NCI-H2107 treated with DMSO at 0.1 percent for 48 hours (cell line): Measurements from ENCODE around the gene EFHC1.

Experiments used
- DNase-seq: peaks from one replicate; lab custom pipeline; 2025; ENCODE audit not compliant: unreplicated experiment; lab: John Stamatoyannopoulos, UW

Gene EFHC1

GRCh38 chr6:52551483-52552277 is 131.5 kb downstream of the EFHC1 start:
- peak; percentile 67 for DNase-seq

- peak; percentile 41 for DNase-seq
Observed at GRCh38 chr6:52552278-52552643, 132.1 kb downstream of the EFHC1 start.

- no peak for DNase-seq
Observed at GRCh38 chr6:52553158-52553557, 133.0 kb downstream of the EFHC1 start.

- DNase-seq, result no peak
Observed at GRCh38 chr6:52553719-52554118, 133.6 kb downstream of the EFHC1 start.

GRCh38 chr6:52554684-52555280 is 134.6 kb downstream of the EFHC1 start:
- no peak for DNase-seq

GRCh38 chr6:52555518-52556233 is 135.5 kb downstream of the EFHC1 start:
- no peak for DNase-seq

GRCh38 chr6:52557389-52558265 is 137.5 kb downstream of the EFHC1 start:
- no peak for DNase-seq

GRCh38 chr6:52558266-52559000 is 138.3 kb downstream of the EFHC1 start:
- DNase-seq, result no peak

- DNase-seq, result no peak
Observed at GRCh38 chr6:52560462-52560861, 140.3 kb downstream of the EFHC1 start.

GRCh38 chr6:52562911-52563310 is 142.8 kb downstream of the EFHC1 start:
- DNase-seq, result no peak

GRCh38 chr6:52564856-52565255 is 144.7 kb downstream of the EFHC1 start:
- no peak for DNase-seq

GRCh38 chr6:52566201-52566600 is 146.1 kb downstream of the EFHC1 start:
- no peak for DNase-seq

GRCh38 chr6:52566853-52567279 is 146.7 kb downstream of the EFHC1 start:
- DNase-seq, result no peak

GRCh38 chr6:52568320-52568719 is 148.2 kb downstream of the EFHC1 start:
- DNase-seq, result no peak

GRCh38 chr6:52570291-52570700 is 150.2 kb downstream of the EFHC1 start:
- DNase-seq, result no peak

GRCh38 chr6:52571099-52571755 is 151.1 kb downstream of the EFHC1 start:
- peak; percentile 18 for DNase-seq

- no peak for DNase-seq
Observed at GRCh38 chr6:52572536-52572935, 152.4 kb downstream of the EFHC1 start.

GRCh38 chr6:52573295-52573694 is 153.2 kb downstream of the EFHC1 start:
- DNase-seq, result no peak
